ENCODE data around the gene CCDC69. TPM values are rescaled to one million over a fixed set of nuclear protein-coding genes. Genes with fewer than 3 reads are reported as not detected.

CCDC69 gene
- total RNA-seq, 4 donors from 2014 or later, result 13.5 to 51.6 (median 18.3) TPM

GRCh38 chr5:151252762-151253604, 29.1 kb upstream of the CCDC69 start, which contains the start of gene GM2A:
TSS of gene GM2A (plus strand) at chr5:151253185. CDS start at chr5:151253217, 32 bp downstream.
- H3K27me3 ChIP-seq, result no peaks in the 10 kb centered on the region
- H3K36me3 ChIP-seq, result no peaks in the 10 kb centered on the region
- intact Hi-C loops (cut with DNase I), result loop anchor here (5.0 kb wide), 1 partner anchor 191 kb away; no protein-coding TSS in a partner anchor
- DNase-seq, result peak; percentile 100
- no peaks in the 10 kb centered on the region for H3K9me3 ChIP-seq
- H3K4me1 ChIP-seq, result peaks cover 9 to 17% of the 10 kb centered on the region in 2 donors
- peak within 1 kb of the TSS; percentile 49 to 72 (median 62) for H3K27ac ChIP-seq
- TF ChIP-seq POLR2A (IDR thresholded peaks at IDR 0.05), result peak in 1 of 2 donors; percentile 89
- TF ChIP-seq CTCF (IDR thresholded peaks at IDR 0.05), result no peak
- 0 to 1% methylated on average over 25 to 26 of the region's 52 CpGs for WGBS, 2 donors
- peak within 1 kb of the TSS; percentile 60 to 74 (median 72) for H3K4me3 ChIP-seq (replicated peaks in 1 of 3)

GRCh38 chr5:151251621-151252020, 27.7 kb upstream of the CCDC69 start:
- intact Hi-C loops (cut with DNase I), result loop anchor here (5.0 kb wide), 1 partner anchor 189 kb away; no protein-coding TSS in a partner anchor
- no peak for DNase-seq
- 98% methylated on average over 4 of the region's 4 CpGs for WGBS, 2 donors
- no peaks in the 10 kb centered on the region for H3K36me3 ChIP-seq
- no peaks in the 10 kb centered on the region for H3K27me3 ChIP-seq
- TF ChIP-seq POLR2A (IDR thresholded peaks at IDR 0.05) (no peak), CTCF (IDR thresholded peaks at IDR 0.05) (no peak)
- no peaks in the 10 kb centered on the region for H3K9me3 ChIP-seq
- no peak overlapping the region for H3K4me3 ChIP-seq (replicated peaks in 1 of 3)
- H3K4me1 ChIP-seq, result peaks cover 9 to 17% of the 10 kb centered on the region in 2 donors
- no peak overlapping the region for H3K27ac ChIP-seq

- Histone ChIP-seq H3K36me3 (no peaks in the 10 kb centered on the region), H3K4me1 (peaks cover 9 to 17% of the 10 kb centered on the region in 2 donors), H3K27ac (no peak overlapping the region), H3K4me3 (replicated peaks in 1 of 3) (no peak overlapping the region), H3K9me3 (no peaks in the 10 kb centered on the region), H3K27me3 (no peaks in the 10 kb centered on the region)
- DNase-seq, result no peak
- intact Hi-C loops (cut with DNase I), result loop anchor here (5.0 kb wide), 1 partner anchor 189 kb away; no protein-coding TSS in a partner anchor
- 87 to 95% methylated on average over 5 of the region's 5 CpGs for WGBS, 2 donors
- TF ChIP-seq POLR2A (IDR thresholded peaks at IDR 0.05) (no peak), CTCF (IDR thresholded peaks at IDR 0.05) (no peak)
These were observed 27.2 kb upstream of the CCDC69 start for GRCh38 chr5:151251001-151251551.

- no peak for DNase-seq
- WGBS, 2 donors, result 79 to 89% methylated on average over 10 of the region's 10 CpGs
- H3K9me3 ChIP-seq, result no peaks in the 10 kb centered on the region
- intact Hi-C loops (cut with DNase I), result loop anchor here (5.0 kb wide), 1 partner anchor 188 kb away; no protein-coding TSS in a partner anchor
- TF ChIP-seq CTCF (IDR thresholded peaks at IDR 0.05) (no peak), POLR2A (IDR thresholded peaks at IDR 0.05) (no peak)
- peaks cover 9 to 17% of the 10 kb centered on the region in 2 donors for H3K4me1 ChIP-seq
- H3K36me3 ChIP-seq, result no peaks in the 10 kb centered on the region
- no peaks in the 10 kb centered on the region for H3K27me3 ChIP-seq
- H3K4me3 ChIP-seq (replicated peaks in 1 of 3), result no peak overlapping the region
- no peak overlapping the region for H3K27ac ChIP-seq
These were observed 26.6 kb upstream of the CCDC69 start for GRCh38 chr5:151250346-151251000.

Data from thyroid gland (tissue), 4 donors.